HEK293T (cell line): ENCODE results near the gene ZDHHC7.

Experiments
- CTCF ChIA-PET: fragments of 350-600 bp; formaldehyde crosslinking; extraction: SDS; loops from one replicate; lab custom pipeline; 2021; ENCODE audit warnings: antibody characterized with exemption, inconsistent platforms; lab: Yijun Ruan, JAX
- POLR2A ChIA-PET: fragments of 350-600 bp; formaldehyde crosslinking; extraction: SDS; loops from one replicate; lab custom pipeline; 2020; ENCODE audit warnings: antibody characterized with exemption, inconsistent platforms; lab: Yijun Ruan, JAX
- DNase-seq: peaks from one replicate; pipeline ENCODE4 v3.0.0; 2012; ENCODE audit warnings: mixed read lengths; ENCODE audit errors: extremely low spot score
- ARNT ChIP-seq: fragments of 450-650 bp; IDR thresholded peaks from 2 replicates; pipeline ENCODE4 v1.6.1; 2017; ENCODE audit warnings: mild to moderate bottlenecking
- BHLHE40 ChIP-seq: fragments of 450-650 bp; IDR thresholded peaks from 2 replicates; pipeline ENCODE4 v1.6.1; 2016; ENCODE audit warnings: mild to moderate bottlenecking, moderate library complexity, borderline replicate concordance
- CTBP1 ChIP-seq: fragments of 450-650 bp; IDR thresholded peaks from 2 replicates; pipeline ENCODE4 v1.6.1; 2016; ENCODE audit warnings: borderline replicate concordance
- ELF4 ChIP-seq: fragments of 450-650 bp; IDR thresholded peaks from 2 replicates; pipeline ENCODE4 v1.6.1; 2017; ENCODE audit warnings: antibody characterized with exemption
- FOXA1 ChIP-seq: fragments of 450-650 bp; IDR thresholded peaks from 2 replicates; pipeline ENCODE4 v1.6.1; 2016; ENCODE audit warnings: mild to moderate bottlenecking
- FOXK2 ChIP-seq: fragments of 450-650 bp; IDR thresholded peaks from 2 replicates; pipeline ENCODE4 v1.6.1; 2016; ENCODE audit warnings: mild to moderate bottlenecking
- FOXM1 ChIP-seq: fragments of 450-650 bp; IDR thresholded peaks from 2 replicates; pipeline ENCODE4 v1.6.1; 2017; ENCODE audit warnings: mild to moderate bottlenecking, borderline replicate concordance
- HDGF ChIP-seq: fragments of 450-650 bp; IDR thresholded peaks from 2 replicates; pipeline ENCODE4 v1.6.1; 2017; ENCODE audit warnings: antibody characterized with exemption, borderline replicate concordance
- L3MBTL2 ChIP-seq: fragments of 450-650 bp; conservative IDR thresholded peaks from 2 replicates; pipeline ENCODE4 v1.6.1; 2016; ENCODE audit warnings: mild to moderate bottlenecking
- LEF1 ChIP-seq: fragments of 450-650 bp; IDR thresholded peaks from 2 replicates; pipeline ENCODE4 v1.6.1; 2017; ENCODE audit warnings: mild to moderate bottlenecking, borderline replicate concordance
- NFRKB ChIP-seq: fragments of 450-650 bp; IDR thresholded peaks from 2 replicates; pipeline ENCODE4 v1.6.1; 2016; ENCODE audit warnings: mild to moderate bottlenecking, moderate library complexity
- PKNOX1 ChIP-seq: fragments of 450-650 bp; IDR thresholded peaks from 2 replicates; pipeline ENCODE4 v1.6.1; 2016
- SP1 ChIP-seq: fragments of 450-650 bp; IDR thresholded peaks from 2 replicates; pipeline ENCODE4 v1.6.1; 2017
- SUZ12 ChIP-seq: fragments of 450-650 bp; IDR thresholded peaks from 2 replicates; pipeline ENCODE4 v1.6.1; 2016; ENCODE audit warnings: mild to moderate bottlenecking
- TARDBP ChIP-seq: fragments of 450-650 bp; IDR thresholded peaks from 2 replicates; pipeline ENCODE4 v1.6.1; 2016
- ZNF384 ChIP-seq: fragments of 450-650 bp; IDR thresholded peaks from 2 replicates; pipeline ENCODE4 v1.6.1; 2016

ZDHHC7 gene

GRCh38 chr16:84973776-84974523 is 37.4 kb downstream of the ZDHHC7 start:
- no peak for TF ChIP-seq SUZ12
- TF ChIP-seq NFRKB = no peak
- no peak for TF ChIP-seq SP1
- TF ChIP-seq BHLHE40 = no peak
- TF ChIP-seq ARNT = no peak
- TF ChIP-seq HDGF = no peak
- no peak for TF ChIP-seq CTBP1
- TF ChIP-seq LEF1 = no peak
- TF ChIP-seq PKNOX1 = no peak
- TF ChIP-seq TARDBP = no peak
- TF ChIP-seq FOXK2 = no peak
- TF ChIP-seq L3MBTL2 = no peak
- TF ChIP-seq ELF4 = no peak
- TF ChIP-seq FOXA1 = no peak
- no peak for TF ChIP-seq ZNF384
- TF ChIP-seq FOXM1 = no peak
- ChIA-PET CTCF (no interaction called here), POLR2A (no interaction called here)
- DNase-seq = no peak

DNA sequence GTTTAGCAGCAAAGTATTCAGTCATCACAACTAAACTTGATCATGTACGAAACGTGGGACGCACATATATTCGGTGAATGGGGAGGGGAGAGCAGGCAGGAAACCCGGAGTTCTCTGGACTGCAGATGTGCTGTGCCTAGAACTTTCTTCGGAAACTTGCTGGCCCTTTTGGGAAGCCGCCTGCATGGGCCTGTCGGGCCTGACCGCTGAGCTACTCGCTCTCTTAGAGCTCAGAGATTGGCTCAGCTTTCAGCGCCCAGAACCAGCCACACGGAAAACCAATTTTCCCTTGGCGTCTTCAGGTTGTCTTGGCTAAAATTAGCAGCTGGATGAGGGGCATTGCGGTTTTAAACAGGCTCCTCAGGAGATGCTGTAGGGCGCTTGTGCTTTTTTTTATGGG is 38.1 kb downstream of the ZDHHC7 start:
- no peak for DNase-seq
- TF ChIP-seq BHLHE40 = no peak
- no peak for TF ChIP-seq L3MBTL2
- no peak for TF ChIP-seq ARNT
- no peak for TF ChIP-seq ELF4
- no peak for TF ChIP-seq FOXA1
- TF ChIP-seq LEF1 = no peak
- TF ChIP-seq SP1 = no peak
- TF ChIP-seq SUZ12 = no peak
- no peak for TF ChIP-seq HDGF
- TF ChIP-seq ZNF384 = no peak
- no peak for TF ChIP-seq PKNOX1
- TF ChIP-seq FOXM1 = no peak
- TF ChIP-seq TARDBP = no peak
- TF ChIP-seq CTBP1 = no peak
- POLR2A ChIA-PET = no interaction called here
- CTCF ChIA-PET = interaction anchor here (0.8 kb wide), 1 partner anchor 350 kb away, joined by 7 read pairs; no protein-coding TSS in a partner anchor

DNA sequence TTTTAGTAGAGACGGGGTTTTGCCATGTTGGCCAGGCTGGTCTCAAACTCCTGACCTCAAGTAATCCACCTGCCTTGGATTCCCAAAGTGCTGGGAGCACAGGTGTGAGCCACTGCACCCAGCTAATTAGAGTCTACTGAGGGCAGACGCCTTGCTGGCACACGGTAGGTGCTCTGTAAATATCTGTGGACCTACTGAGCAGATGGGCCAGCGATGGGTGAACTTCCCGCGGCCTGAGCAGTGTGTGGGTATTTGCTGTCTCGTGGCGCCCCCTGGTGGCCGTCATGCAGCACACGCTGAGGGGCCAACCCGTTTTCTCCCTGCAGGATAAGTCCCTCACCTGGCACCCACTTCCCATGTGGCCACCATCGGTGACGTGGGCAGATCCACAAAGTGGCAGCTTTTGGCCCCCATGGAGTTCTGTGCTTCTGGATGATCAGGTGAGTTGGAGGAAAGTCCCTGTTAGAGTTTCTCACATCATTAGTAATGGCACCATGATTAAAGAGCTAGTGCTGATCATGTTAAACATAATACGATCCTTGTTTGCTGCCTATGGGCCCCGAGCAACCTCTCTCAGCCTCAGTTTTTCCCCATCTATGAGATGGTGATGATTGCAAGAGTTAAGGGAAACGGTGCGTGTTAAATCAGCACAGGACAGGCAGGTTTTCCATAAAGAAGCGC is 40.7 kb downstream of the ZDHHC7 start:
- no peak for TF ChIP-seq FOXK2
- TF ChIP-seq LEF1 = no peak
- TF ChIP-seq NFRKB = no peak
- TF ChIP-seq PKNOX1 = no peak
- TF ChIP-seq TARDBP = no peak
- TF ChIP-seq SUZ12 = no peak
- no peak for TF ChIP-seq BHLHE40
- DNase-seq = peak; percentile 85
- POLR2A ChIA-PET = no interaction called here
- CTCF ChIA-PET = interaction anchor here (0.6 to 3.4 kb wide), 19 partner anchors 8 to 476 kb away, joined by 3 to 22 read pairs (median 4); no protein-coding TSS in a partner anchor

GRCh38 chr16:84967828-84968227 is 43.5 kb downstream of the ZDHHC7 start:
- ChIA-PET CTCF (interaction anchor here (1.0 to 1.7 kb wide), 2 partner anchors 201 to 229 kb away, joined by 3 to 4 read pairs; no protein-coding TSS in a partner anchor), POLR2A (no interaction called here)
- no peak for DNase-seq
- TF ChIP-seq SUZ12 (no peak), FOXA1 (no peak), SP1 (no peak), FOXK2 (no peak), CTBP1 (no peak), NFRKB (no peak), L3MBTL2 (no peak), HDGF (no peak), LEF1 (no peak), BHLHE40 (no peak), ARNT (no peak), TARDBP (no peak), ELF4 (no peak), ZNF384 (no peak), PKNOX1 (no peak), FOXM1 (no peak)
